Psoas muscle (tissue), 8 donors: ENCODE measurements around the gene CELSR3. TPM values are rescaled to one million over a fixed set of nuclear protein-coding genes. Genes with fewer than 3 reads are reported as not detected.

Experiments
- ATAC-seq, 4 donors: fragments of 200-7000 bp; cut with Tn5 transposase; one replicate each; pipeline ENCODE4 v1.9.1; 2020; ENCODE audit warnings: moderate library complexity in 3 of 4, mild to moderate bottlenecking in 2 of 4
- DNase-seq, 2 donors: peaks; one replicate each; pipeline ENCODE4 v3.0.0-alpha.2; 2020
- H3K27ac ChIP-seq: fragments of 200-600 bp; one replicate; pipeline ENCODE4 v1.8.0; 2022
- H3K27me3 ChIP-seq, 3 donors: fragments of 200-600 bp in 1 of 3; one replicate each; pipeline versions ENCODE4 v1.6.1 to v1.8.0; 2013 to 2022; ENCODE audit warnings: low read length in 2 of 3, mild to moderate bottlenecking in 2 of 3, moderate library complexity in 1 of 3; ENCODE audit not compliant: insufficient read depth in 3 of 3
- H3K36me3 ChIP-seq, 2 donors: fragments of 200-600 bp in 1 of 2; one replicate each; pipeline versions ENCODE4 v1.6.1 to v1.8.0; 2013 to 2022; ENCODE audit warnings: low read depth in 1 of 2, mild to moderate bottlenecking in 1 of 2, moderate library complexity in 1 of 2; ENCODE audit not compliant: insufficient read depth in 1 of 2
- H3K4me1 ChIP-seq: fragments of 200-600 bp; one replicate; pipeline ENCODE4 v1.8.0; 2022
- H3K4me3 ChIP-seq: fragments of 200-600 bp; one replicate; pipeline ENCODE4 v1.8.0; 2022; ENCODE audit warnings: mild to moderate bottlenecking
- H3K9me3 ChIP-seq: fragments of 200-600 bp; one replicate; pipeline ENCODE4 v1.8.0; 2022
- CTCF ChIP-seq: fragments of 200-600 bp; IDR thresholded peaks from one replicate; pipeline ENCODE4 v1.8.0; 2022; ENCODE audit warnings: antibody characterized with exemption
- WGBS, 3 donors: extraction: QIAGEN DNeasy Blood & Tissue Kit; methylation state at CpG; one replicate each; pipeline versions ENCODE4 v1.1.6 to v1.1.7; 2013; 5-methylcytosine and 5-hydroxymethylcytosine counted together
- intact Hi-C, 2 donors: fragments of 100-400 bp; cut with DNase I; formaldehyde crosslinking; loops; one replicate each; pipeline versions ENCODE4 v1.11.0 to v1.14.2; 2022
- polyA plus RNA-seq, 3 donors: library from polyadenylated mRNA; stranded (reverse); fragments of 200-250 nt; gene quantifications; one replicate each; pipeline ENCODE4 v1.2.3, GENCODE V29; 2013
- total RNA-seq, 4 donors: library from RNA; stranded (reverse); fragmentation: NEBNext Ultra II Directional in 2 of 4; extraction: Animal tissue kit (Norgen Biotek cat#: 25700) in 2 of 4; gene quantifications; one replicate each; pipeline versions ENCODE4 v1.2.1 to v1.2.4, GENCODE V29; 2021 to 2023
- donor health status: healthy with polysubstance abuse.
- donor health status: DM: no; HTN: no; CAD: no; lungs with moderate emphysema.
- donor health status: Bipolar disorder and iron deficiency.
- donor health status: healthy.
- donor health status: DM: yes; HTN: yes; CAD: no.
- donor health status: DM: no; HTN: no; CAD: no.
- donor health status: DM: no; HTN: no; CAD: no.
- donor health status: DM: yes; HTN: yes; CAD: no.

CELSR3 gene
- total and polyA plus RNA-seq, 7 donors, result 0.04 to 0.21 (median 0.14) TPM

GRCh38 chr3:48680811-48681540 is 18.3 kb upstream of the CELSR3 start:
- no peak overlapping the region for H3K27ac ChIP-seq
- H3K27me3 ChIP-seq, result no peaks in the 10 kb centered on the region
- intact Hi-C loops, result loop anchor here in 1 of 2 donors (10.0 kb wide), 1 partner anchor 216 kb away; a partner anchor contains a TSS
- TF ChIP-seq CTCF, result no peak
- 94 to 95% (median 95%) methylated on average over 17 of the region's 17 CpGs for WGBS, 3 donors
- H3K36me3 ChIP-seq, result peaks cover 0 to 56% of the 10 kb centered on the region in 2 donors
- H3K9me3 ChIP-seq, result no peaks in the 10 kb centered on the region
- DNase-seq (no peak), ATAC-seq (no peak)
- no peak overlapping the region for H3K4me3 ChIP-seq
- H3K4me1 ChIP-seq, result peaks cover 13% of the 10 kb centered on the region

GRCh38 chr3:48679411-48680391 is 17.0 kb upstream of the CELSR3 start:
- peaks cover 0 to 67% of the 10 kb centered on the region in 2 donors for H3K36me3 ChIP-seq

GRCh38 chr3:48678566-48679380 is 16.1 kb upstream of the CELSR3 start:
- no peaks in the 10 kb centered on the region for H3K9me3 ChIP-seq
- H3K36me3 ChIP-seq, result peaks cover 0 to 72% of the 10 kb centered on the region in 2 donors
- WGBS, 3 donors, result 92% methylated on average over 24 of the region's 24 CpGs
- peaks cover 5% of the 10 kb centered on the region for H3K4me1 ChIP-seq
- ATAC-seq (no peak), DNase-seq (no peak)
- H3K27ac ChIP-seq, result no peak overlapping the region
- TF ChIP-seq CTCF, result no peak
- H3K4me3 ChIP-seq, result no peak overlapping the region
- no peaks in the 10 kb centered on the region for H3K27me3 ChIP-seq
- intact Hi-C loops, result no loop called here

More at GRCh38 chr3:48679411-48680391, 17.0 kb upstream of the CELSR3 start:
- H3K4me3 ChIP-seq, result no peak overlapping the region
- intact Hi-C loops, result loop anchor here in 1 of 2 donors (10.0 kb wide), 1 partner anchor 215 kb away; a partner anchor contains a TSS
- no peaks in the 10 kb centered on the region for H3K9me3 ChIP-seq
- no peak overlapping the region for H3K27ac ChIP-seq
- no peaks in the 10 kb centered on the region for H3K27me3 ChIP-seq
- TF ChIP-seq CTCF, result no peak
- WGBS, 3 donors, result 90 to 92% (median 92%) methylated on average over 20 of the region's 20 CpGs
- peaks cover 11% of the 10 kb centered on the region for H3K4me1 ChIP-seq
- DNase-seq, result no peak
- no peak for ATAC-seq

- H3K4me3 ChIP-seq, result no peak overlapping the region
- ATAC-seq (no peak), DNase-seq (no peak)
- intact Hi-C loops, result no loop called here
- H3K4me1 ChIP-seq, result no peaks in the 10 kb centered on the region
- no peak for TF ChIP-seq CTCF
- no peak overlapping the region for H3K27ac ChIP-seq
- H3K36me3 ChIP-seq, result peaks cover 0 to 72% of the 10 kb centered on the region in 2 donors
- H3K9me3 ChIP-seq, result no peaks in the 10 kb centered on the region
- WGBS, 3 donors, result 49 to 71% (median 55%) methylated on average over 4 of the region's 4 CpGs
- no peaks in the 10 kb centered on the region for H3K27me3 ChIP-seq
These were observed 15.4 kb upstream of the CELSR3 start for GRCh38 chr3:48678056-48678455.
